ENCODE results near the gene SPSB3.

SPSB3 gene

DNA sequence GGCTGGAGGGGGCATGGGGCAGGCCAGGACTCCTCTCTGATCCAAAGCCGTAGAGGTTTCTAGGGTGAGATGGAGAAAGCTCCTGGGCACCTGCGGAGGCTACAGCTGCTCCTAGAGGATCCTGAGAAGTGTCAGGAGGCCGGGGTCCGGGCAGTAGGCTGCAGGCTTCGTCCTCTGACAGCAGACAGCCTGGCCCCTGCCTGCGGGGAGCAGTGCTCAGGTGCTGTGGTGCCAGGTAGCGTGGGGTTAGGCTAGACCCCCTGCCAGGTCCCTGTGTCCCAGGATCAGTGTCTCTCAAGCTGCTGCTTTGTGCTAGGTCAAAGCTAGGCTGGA is 8.0 kb downstream of the SPSB3 start:
- DNase-seq (ENCODE audit: low read depth): no peak

DNA sequence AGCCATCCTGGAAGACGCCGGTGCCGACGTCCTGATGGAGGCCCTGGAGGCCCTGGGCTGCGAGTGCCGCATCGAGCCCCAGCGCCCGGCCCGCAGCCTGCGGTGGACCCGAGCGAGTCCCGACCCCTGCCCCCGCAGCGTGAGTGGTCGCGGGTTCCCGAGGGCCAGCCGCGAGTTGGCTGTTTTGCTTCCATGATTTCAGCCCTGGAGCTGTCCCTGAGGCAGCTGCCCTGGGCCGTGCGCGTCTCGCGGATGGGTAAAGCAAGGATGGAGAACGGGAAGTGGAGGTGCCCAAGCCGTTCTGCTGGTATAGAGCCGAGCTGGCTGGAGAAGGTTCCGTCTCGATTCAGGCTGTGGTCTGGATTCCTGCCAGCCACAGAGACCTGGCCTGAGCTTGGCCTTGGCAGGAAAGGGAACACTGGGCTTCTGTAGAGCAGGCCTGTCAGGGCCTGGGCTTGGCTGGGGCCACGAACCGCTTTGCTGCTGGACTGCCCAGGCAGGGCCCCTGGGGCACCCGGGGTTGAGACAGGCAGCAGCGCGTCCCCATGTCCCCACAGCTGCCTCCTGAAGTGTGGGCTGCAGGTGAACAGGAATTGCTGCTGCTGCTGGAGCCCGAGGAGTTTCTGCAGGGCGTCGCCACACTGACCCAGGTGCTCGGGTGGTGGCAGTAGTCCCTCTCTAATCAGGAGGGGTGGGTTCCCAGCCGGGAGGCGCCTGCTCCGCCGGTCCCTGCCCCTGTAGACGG is 8.5 kb downstream of the SPSB3 start:
- DNase-seq (ENCODE audit: low read depth): no peak
- peak overlapping the region; percentile 72 for H3K4me3 ChIP-seq (ENCODE audit: low read depth, low read length)
- TF ChIP-seq, protein P1, sequence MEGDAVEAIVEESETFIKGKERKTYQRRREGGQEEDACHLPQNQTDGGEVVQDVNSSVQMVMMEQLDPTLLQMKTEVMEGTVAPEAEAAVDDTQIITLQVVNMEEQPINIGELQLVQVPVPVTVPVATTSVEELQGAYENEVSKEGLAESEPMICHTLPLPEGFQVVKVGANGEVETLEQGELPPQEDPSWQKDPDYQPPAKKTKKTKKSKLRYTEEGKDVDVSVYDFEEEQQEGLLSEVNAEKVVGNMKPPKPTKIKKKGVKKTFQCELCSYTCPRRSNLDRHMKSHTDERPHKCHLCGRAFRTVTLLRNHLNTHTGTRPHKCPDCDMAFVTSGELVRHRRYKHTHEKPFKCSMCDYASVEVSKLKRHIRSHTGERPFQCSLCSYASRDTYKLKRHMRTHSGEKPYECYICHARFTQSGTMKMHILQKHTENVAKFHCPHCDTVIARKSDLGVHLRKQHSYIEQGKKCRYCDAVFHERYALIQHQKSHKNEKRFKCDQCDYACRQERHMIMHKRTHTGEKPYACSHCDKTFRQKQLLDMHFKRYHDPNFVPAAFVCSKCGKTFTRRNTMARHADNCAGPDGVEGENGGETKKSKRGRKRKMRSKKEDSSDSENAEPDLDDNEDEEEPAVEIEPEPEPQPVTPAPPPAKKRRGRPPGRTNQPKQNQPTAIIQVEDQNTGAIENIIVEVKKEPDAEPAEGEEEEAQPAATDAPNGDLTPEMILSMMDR (IDR thresholded peaks at IDR 0.05; ENCODE audit: low read depth, low read length, missing control alignments): no peak

More for the DNA sequence above, 8.0 kb downstream of the SPSB3 start:
- TF ChIP-seq, protein P1 (IDR thresholded peaks at IDR 0.05; ENCODE audit: low read depth, low read length, missing control alignments): no peak
- H3K4me3 ChIP-seq (ENCODE audit: low read depth, low read length): peak overlapping the region; percentile 72

DNA sequence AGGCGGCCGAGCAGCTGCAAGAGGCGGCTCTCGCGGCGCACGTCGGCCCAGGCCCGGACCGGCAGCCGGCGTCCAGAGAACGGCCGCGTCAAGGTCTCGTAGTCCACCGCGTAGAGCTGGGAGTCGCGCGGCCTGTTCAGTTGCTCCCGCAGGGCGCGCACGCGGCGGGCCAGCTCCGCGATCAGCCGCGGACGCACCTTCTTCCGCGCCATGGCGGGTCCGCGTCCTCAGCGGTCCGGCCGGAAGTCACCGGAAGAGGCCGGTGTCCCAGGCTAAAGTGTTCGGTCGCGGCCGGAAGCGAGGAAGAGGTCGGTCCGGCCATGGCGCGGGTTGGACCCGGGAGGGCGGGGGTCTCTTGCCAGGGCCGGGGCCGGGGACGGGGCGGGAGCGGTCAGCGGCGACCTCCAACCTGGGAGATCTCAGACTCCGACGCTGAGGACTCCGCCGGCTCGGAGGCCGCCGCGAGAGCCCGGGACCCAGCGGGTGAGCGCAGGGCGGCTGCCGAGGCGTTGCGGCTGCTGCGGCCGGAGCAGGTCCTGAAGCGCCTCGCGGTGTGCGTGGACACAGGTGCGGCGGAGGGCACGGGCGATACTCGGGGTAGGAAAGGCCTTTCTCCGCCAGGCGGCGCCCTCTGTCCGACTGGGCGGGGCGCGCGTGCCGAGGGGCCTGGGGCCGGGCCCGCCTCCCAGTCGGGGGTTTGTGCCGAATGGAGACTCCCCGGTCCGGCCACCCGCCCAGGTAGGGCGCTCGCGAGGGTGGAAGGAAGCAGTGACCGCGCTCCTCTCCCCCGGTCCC is 9.3 kb downstream of the SPSB3 start, which contains the start of gene MRPS34:
Gene MRPS34 (minus strand): TSS at position 227 of the 795 bp plus-strand sequence. CDS start 15 bp downstream, at position 212.
- TF ChIP-seq, protein P1 (IDR thresholded peaks at IDR 0.05; ENCODE audit: low read depth, low read length, missing control alignments): peak; percentile 77
- peak; percentile 55 for DNase-seq (ENCODE audit: low read depth)
- peak within 1 kb of the TSS; percentile 72 for H3K4me3 ChIP-seq (ENCODE audit: low read depth, low read length)

DNA sequence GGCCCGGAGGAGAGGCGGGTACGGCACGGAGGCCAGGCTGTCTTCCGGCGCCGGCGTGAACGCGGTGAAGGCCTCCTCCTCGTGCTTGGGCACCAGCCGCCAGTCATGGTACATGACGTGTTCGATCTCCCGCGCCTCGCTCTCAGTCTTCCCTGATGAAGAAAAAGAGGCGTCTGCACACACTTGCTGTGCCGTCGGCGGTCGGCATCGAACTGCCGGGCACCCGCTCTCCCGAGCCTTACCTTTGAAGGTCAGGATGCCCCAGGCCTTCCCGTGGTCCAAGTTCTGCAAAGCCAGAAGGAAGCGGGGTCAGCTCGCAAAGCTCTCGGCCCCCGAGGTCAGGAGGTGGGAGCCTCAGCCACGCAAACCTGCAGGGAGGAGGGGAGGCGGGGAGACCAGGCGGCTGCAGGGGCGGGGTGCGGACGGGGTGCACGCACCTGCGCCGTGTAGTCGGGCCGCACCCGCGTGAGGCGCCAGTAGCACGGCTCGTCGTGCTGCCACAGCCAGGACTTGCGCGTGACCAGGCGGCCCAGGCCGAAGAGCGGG is 9.9 kb downstream of the SPSB3 start, which contains the start of gene EME2:
Gene EME2 (plus strand): TSS at position 449 of the 546 bp plus-strand sequence. CDS start 418 bp downstream, outside the sequence.
- no peak for DNase-seq (ENCODE audit: low read depth)
- peak within 1 kb of the TSS; percentile 72 for H3K4me3 ChIP-seq (ENCODE audit: low read depth, low read length)
- TF ChIP-seq, protein P1 (IDR thresholded peaks at IDR 0.05; ENCODE audit: low read depth, low read length, missing control alignments): no peak

DNA sequence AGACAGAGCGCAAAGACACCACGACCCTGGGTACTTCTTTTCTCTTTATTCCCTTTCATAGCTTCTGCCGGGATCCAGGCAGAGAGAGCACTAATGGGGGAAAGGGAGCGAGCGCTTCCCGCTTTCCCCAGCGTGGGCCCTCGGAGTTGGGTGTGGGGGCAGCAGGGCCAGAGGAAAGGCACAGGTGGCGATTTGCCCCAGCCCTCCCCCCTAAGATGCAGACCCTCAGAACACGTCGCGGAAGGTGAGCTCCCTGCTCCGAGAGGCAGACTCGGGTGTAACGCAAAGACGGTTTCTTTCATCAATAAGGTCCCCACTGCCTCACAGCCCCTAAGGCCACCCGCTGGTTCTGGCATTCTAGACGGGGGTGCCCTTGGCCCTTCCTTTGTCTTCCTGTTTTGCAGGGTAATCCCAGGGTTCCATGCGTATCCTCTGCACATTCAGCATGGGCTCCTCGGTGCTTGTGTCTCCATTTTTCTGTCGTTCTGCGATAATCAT is 10.5 kb downstream of the SPSB3 start:
- H3K4me3 ChIP-seq (ENCODE audit: low read depth, low read length): peak overlapping the region; percentile 72
- TF ChIP-seq, protein P1 (IDR thresholded peaks at IDR 0.05; ENCODE audit: low read depth, low read length, missing control alignments): no peak
- DNase-seq (ENCODE audit: low read depth): no peak

DNA sequence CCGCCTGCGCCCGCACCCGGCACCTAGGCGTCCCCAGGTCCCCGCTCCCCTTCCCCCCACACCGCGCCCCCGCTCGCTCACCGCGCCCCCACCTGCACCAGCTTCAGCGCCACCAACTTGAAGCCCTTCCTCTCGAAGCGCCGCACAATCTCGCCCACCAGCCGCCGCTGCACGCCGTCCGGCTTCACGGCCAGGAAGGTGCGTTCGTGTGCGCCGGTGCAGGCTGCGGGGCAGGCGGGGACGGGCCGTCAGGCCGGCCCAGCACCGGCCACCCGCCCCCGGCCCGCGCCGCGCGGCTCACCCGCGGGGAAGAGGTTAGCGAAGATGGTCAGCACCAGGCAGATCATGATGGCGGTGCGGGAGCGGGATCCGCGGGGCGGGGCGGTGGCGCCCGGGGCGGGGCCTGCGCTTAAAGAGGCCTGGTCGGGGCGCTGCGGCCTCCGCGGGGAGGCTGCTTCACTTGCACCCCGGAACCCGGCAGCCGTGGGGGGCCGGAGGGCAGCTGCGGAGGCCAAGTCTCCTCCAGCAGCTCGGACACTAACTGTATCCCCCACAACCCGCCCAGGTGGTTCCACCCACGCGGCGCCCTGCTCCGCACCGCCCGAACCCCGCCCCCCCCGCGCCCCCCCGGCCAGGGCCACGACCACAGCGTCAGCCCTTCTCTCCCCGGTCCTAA is 11.0 kb downstream of the SPSB3 start, which contains the start of gene NME3:
Gene NME3 (minus strand): TSS at position 356 of the 676 bp plus-strand sequence. CDS start 9 bp downstream, at position 347.
- peak within 1 kb of the TSS; percentile 72 for H3K4me3 ChIP-seq (ENCODE audit: low read depth, low read length)
- TF ChIP-seq, protein P1 (IDR thresholded peaks at IDR 0.05; ENCODE audit: low read depth, low read length, missing control alignments): no peak
- peak; percentile 18 for DNase-seq (ENCODE audit: low read depth)
